GM12892 (cell line): ENCODE data around the gene CRIP2.

ENCODE experiments used
- POLR2A ChIP-seq: IDR thresholded peaks from 2 replicates; pipeline ENCODE4 v1.6.1; 2011; ENCODE audit warnings: low read depth, low read length, control low read depth
- POLR2AphosphoS5 ChIP-seq: IDR thresholded peaks from 2 replicates; pipeline ENCODE4 v1.6.1; 2011; ENCODE audit warnings: low read depth, low read length, control low read depth
- TAF1 ChIP-seq: IDR thresholded peaks from 2 replicates; pipeline ENCODE4 v1.6.1; 2011; ENCODE audit warnings: low read depth, mild to moderate bottlenecking, control low read depth, low read length, borderline replicate concordance

DNA sequence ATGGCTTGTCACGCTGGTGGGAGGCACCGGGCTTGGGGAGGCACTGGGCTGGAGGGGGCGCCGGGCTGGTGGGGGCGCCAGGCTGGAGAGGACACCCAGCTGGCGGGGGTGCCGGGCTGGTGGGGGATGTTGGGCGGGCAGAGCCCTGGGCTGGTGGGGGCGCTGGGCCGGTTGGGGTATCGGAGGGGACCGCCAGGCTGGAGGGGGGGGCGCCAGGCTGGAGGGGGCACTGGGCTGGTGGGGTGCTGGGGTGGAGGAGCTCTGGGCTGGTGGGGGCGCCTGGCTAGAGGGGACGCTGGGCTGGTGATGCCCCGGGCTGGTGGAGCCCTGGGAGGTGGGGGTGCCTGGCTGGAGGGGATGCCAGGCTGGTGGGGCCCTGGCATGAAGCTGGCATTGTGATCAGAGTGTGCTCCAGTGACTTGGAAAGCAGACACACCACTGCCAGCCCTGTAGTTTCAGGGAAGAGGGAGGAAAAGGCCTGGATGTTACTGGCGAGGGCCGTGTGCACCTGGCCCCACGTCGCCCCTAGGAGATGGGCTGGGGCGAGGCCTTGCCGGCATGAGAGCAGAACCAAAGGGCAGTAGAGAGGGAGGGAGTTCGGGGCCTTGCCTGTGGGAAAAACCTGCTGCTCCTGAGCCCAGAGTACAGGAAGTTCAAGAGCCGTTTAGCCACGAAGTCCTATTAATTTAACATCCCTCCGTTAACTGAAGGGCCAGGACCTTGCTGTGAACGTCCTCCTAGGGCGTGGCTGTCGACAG, 29.5 kb downstream of the CRIP2 start:
- TF ChIP-seq POLR2AphosphoS5 = no peak
- TF ChIP-seq POLR2A = no peak
- no peak for TF ChIP-seq TAF1
